Retinal pigment epithelial cell (primary cell): ENCODE results near the gene ITGA2B.

ENCODE experiments used
- DNase-seq: peaks from one replicate; pipeline ENCODE4 v3.0.0-alpha.2; 2010; ENCODE audit warnings: low read depth
- H3K4me3 ChIP-seq: 2 replicates; pipeline ENCODE4 v1.5.1; 2011; ENCODE audit warnings: mild to moderate bottlenecking, low read length, control low read depth, moderate library complexity
- TF ChIP-seq, protein P1 (sequence below): conservative IDR thresholded peaks from 2 replicates; pipeline ENCODE4 v1.5.1; 2011; ENCODE audit warnings: low read depth, low read length, control low read depth, inconsistent platforms

ITGA2B gene

DNA sequence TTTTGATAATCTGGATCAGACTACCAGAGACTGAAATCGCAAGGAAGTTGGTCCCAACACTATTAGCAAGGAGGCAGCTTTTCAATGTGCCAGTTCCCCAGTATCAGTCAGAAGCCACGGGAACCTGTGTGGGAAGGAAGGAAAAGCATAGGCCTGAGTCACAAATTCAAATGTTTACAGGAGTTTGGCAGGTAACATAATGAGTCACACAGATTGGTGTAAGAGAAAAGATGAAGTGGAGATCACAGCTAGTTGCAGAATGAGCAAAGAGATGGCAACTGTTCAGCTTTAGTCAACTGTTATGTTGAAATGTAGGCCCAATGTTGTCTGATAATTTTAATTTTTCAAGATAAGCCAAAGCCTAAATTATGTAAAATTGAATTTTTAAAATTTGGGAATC lies 28.1 kb upstream of the ITGA2B start:
- TF ChIP-seq, protein P1, sequence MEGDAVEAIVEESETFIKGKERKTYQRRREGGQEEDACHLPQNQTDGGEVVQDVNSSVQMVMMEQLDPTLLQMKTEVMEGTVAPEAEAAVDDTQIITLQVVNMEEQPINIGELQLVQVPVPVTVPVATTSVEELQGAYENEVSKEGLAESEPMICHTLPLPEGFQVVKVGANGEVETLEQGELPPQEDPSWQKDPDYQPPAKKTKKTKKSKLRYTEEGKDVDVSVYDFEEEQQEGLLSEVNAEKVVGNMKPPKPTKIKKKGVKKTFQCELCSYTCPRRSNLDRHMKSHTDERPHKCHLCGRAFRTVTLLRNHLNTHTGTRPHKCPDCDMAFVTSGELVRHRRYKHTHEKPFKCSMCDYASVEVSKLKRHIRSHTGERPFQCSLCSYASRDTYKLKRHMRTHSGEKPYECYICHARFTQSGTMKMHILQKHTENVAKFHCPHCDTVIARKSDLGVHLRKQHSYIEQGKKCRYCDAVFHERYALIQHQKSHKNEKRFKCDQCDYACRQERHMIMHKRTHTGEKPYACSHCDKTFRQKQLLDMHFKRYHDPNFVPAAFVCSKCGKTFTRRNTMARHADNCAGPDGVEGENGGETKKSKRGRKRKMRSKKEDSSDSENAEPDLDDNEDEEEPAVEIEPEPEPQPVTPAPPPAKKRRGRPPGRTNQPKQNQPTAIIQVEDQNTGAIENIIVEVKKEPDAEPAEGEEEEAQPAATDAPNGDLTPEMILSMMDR, result no peak
- DNase-seq, result peak; percentile 20
- H3K4me3 ChIP-seq, result no peak overlapping the region

DNA sequence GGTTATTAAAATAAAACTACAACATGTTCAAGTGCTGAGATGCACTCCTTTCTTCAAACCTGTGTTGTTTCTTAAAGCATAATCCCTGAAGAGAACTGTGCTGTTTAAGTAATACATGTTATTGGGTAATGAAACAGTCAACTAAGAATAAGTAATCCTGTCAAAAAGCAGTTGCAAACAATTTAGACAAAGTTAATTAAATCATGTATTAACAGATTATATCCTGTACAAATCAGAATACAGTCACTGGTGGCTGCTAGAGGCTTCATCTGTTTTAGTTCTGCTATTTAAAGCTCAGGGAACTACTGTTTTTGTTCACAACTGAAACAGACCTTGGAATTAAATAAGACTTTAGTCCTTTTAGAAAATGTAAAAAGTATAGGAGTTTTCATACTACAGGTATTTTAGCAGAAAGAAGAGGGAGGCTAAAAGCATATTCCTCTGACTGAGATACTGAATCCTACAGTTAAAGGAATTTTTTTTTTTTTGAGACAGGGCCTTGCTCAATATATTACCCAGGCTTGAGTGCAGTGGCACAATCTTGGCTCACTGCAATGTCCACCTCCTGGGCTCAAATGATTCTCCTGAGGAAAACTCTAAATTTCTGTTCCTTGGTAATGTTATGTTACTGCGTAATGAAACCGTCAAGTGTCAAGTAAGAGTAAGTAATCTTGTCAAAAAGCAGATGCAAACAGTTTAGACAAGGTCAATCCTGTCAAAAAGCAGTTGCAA lies 27.3 kb upstream of the ITGA2B start:
- DNase-seq, result no peak
- TF ChIP-seq, protein P1, result no peak
- no peak overlapping the region for H3K4me3 ChIP-seq

DNA sequence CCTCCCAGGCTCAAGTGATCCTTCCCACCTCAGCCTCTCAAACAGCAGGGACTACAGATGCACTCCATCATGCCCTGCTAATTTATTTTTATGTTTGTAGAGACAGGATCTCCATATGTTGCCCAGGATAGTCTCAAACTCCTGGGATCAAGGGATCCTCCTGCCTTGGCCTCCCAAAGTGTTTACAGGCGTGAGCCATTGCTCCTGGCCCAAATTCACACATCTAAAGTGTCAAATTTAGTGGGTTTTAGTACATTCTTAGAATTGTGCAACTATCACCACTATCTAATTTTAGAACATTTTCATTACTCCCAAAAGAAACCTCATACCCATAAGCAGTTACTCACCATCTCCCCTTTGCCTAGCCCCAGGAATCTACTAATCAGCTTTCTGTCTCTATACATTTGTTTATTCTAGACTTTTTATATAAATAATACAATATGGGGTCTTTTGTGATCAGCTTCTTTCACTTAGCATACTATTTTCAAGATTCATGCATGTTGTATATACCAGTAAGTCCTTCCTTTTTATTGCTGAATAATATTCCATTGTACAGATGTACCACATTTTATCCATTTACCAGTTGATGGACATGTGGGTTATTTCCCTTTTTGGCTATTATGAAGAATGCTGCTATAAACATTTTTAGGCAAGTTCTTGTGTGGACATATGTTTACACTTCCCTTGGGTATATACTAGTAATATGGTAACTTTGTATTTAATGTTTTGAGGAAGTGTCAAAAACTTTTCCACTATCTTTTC lies 25.1 kb upstream of the ITGA2B start:
- TF ChIP-seq, protein P1, result no peak
- no peak for DNase-seq
- H3K4me3 ChIP-seq, result no peak overlapping the region

DNA sequence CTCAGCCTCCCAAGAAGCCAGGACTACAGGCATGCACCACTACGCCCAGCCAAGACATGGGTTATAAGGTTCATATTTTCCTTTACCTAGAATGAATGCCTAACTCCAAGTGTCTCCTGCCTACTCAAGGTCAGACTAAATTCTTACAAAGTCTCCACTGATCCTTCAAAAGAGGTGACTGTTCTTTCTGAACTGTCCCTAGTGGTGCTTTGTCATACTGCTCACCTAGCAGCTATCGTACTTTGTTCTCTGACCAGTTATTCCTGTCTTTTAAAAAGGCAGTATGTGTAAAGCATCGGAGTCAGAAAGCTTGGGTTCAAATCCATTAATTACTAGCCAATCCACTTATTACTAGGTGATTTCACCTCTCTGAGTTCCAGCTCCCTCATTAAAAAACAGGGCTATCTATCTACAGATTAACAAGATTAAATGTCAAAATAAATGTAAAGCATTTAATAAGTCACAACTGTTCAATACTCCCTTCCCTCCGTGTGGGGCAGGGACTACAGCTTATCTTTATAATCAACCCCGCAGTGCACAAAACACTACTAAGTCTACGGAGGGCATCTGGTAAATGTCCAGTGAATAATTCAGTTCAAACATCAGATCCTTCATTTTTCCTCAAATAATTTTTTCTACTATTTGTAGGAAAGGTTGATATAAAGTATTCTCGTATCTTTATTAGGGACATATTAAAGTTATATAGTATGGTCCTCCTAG lies 20.0 kb upstream of the ITGA2B start:
- TF ChIP-seq, protein P1, result peak; percentile 8
- no peak for DNase-seq
- H3K4me3 ChIP-seq, result no peak overlapping the region

DNA sequence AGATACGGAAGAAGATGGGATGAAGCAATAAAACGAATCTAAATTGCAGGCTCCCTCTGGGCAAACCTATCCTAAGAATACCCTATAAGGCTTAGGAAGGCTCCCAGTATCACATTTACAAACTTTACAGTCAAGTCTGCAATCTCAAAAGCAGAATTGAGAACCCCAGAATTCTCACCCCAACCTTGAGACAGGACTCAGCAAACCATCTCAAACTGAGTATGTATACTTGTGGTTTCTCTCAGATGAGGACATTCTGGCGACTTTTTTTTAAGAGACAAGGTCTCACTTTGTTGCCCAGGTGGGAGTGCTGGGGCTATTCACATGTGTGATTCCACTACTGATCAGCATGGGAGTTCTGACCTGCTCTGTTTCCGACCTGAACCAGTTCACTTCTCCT lies 19.3 kb upstream of the ITGA2B start:
- TF ChIP-seq, protein P1, result no peak
- DNase-seq, result no peak
- no peak overlapping the region for H3K4me3 ChIP-seq

DNA sequence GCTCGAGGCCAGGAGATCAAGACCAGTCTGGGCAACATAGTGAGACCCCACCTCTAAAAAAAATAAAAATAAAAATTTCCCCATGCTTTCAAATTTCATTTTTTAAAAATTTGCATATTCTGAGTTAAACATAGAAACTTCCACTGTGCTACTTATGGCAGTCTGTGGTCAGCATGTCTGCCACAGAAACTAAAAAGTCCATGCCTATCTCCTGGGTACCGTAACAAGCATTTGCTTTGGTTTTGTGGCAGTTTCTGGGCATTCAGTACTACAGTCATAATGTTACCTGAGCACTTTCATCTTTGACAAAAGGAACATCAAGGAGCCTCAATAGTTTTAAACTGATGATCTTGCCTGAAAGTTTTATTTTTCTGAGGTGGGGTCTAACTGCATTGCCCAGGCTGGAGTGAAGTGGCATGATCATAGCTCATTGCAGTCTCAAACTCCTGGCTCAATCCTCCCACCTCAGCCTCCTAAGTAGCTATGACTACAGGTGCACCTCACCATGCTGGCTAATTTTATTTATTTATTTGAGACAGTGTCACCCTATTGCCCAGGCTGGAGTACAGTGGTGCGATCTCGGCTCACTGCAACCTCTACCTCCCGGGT lies 13.2 kb upstream of the ITGA2B start:
- H3K4me3 ChIP-seq, result no peak overlapping the region
- TF ChIP-seq, protein P1, result no peak
- DNase-seq, result no peak
